Ascending aorta (tissue), 2 donors: ENCODE measurements around the gene HOXB8. TPM values are rescaled to one million over a fixed set of nuclear protein-coding genes. Genes with fewer than 3 reads are reported as not detected.
A peak's percentile ranks its signal among the peaks of the same experiment; 100 is the strongest.

Experiments used
- DNase-seq, 2 donors: peaks; one replicate each; pipeline ENCODE4 v3.0.0-alpha.2; 2019; ENCODE audit warnings: low spot score in 2 of 2
- H3K27ac ChIP-seq, 2 donors: fragments of 200-600 bp; sonication (generic); one replicate each; pipeline ENCODE4 v1.5.1; 2016 to 2017; ENCODE audit warnings: mild to moderate bottlenecking in 1 of 2
- H3K27me3 ChIP-seq: fragments of 200-600 bp; sonication (generic); one replicate; pipeline ENCODE4 v1.5.1; 2017
- H3K36me3 ChIP-seq, 2 donors: fragments of 200-600 bp; sonication (generic); one replicate each; pipeline ENCODE4 v1.5.1; 2016
- H3K4me1 ChIP-seq, 2 donors: fragments of 200-600 bp; sonication (generic); one replicate each; pipeline ENCODE4 v1.5.1; 2016 to 2017; ENCODE audit warnings: mild to moderate bottlenecking in 1 of 2
- H3K4me3 ChIP-seq, 2 donors: fragments of 200-600 bp; sonication (generic); one replicate each; pipeline ENCODE4 v1.5.1; 2016 to 2017; ENCODE audit warnings: mild to moderate bottlenecking in 1 of 2
- H3K9me3 ChIP-seq, 2 donors: fragments of 200-600 bp; sonication (generic); one replicate each; pipeline ENCODE4 v1.5.1; 2016
- intact Hi-C: fragments of 100-400 bp; cut with DNase I; formaldehyde crosslinking; loops from one replicate; pipeline ENCODE4 v1.15.1; 2023
- total RNA-seq: library from RNA; depleted of rRNA; stranded (reverse); fragments of >200 nt; gene quantifications from one replicate; pipeline ENCODE4 v1.1.0, GENCODE V29; 2016
- TF ChIP-seq, protein P1 (sequence below), 3 experiments: fragments of 200-600 bp in 2 of 3; fragments of 450-650 bp in 1 of 3; sonication (generic) in 2 of 3; IDR thresholded peaks; one replicate each; pipeline ENCODE4 v1.5.1; 2016 to 2019; ENCODE audit warnings: antibody characterized with exemption in 3 of 3, mild to moderate bottlenecking in 1 of 3, moderate library complexity in 1 of 3

Gene HOXB8
- total RNA-seq, 1 donor from 2014 or later = not detected

DNA sequence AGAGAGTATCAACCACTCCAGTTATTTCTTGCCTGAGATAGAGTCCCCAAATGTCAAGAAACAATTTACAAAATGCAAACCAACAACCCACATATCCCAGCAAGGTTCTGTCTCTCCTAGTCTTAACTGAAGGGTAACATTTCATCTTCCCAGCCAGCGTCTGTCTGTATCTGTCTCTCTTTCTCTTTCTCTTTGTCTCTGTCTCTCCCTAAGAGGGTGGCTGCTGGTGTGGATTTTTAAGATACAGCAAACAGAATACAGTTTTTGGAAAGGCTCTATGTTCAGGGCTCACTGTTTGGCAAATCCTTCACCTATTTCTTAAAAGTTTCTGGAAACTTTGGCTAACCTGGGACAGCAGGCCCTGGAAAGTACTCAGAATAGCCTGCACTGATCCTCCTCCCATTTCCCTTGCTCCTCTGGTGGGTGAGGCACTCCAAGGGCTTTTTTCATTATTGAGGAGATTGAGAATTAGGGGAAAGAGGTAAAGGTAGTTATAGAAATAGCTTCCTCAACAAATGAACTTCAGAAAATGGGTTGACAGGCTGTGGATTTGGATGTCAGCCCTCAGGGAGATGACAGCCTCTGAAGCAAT is 43.2 kb downstream of the HOXB8 start:
- no peak for DNase-seq
- H3K4me3 ChIP-seq = peak overlapping the region; percentile 46 to 75
- no peaks in the 10 kb centered on the region for H3K36me3 ChIP-seq
- H3K27ac ChIP-seq = peak overlapping the region; percentile 93 to 97
- intact Hi-C loops = loop anchor here (2.0 kb wide), 1 partner anchor 17 kb away; no protein-coding TSS in a partner anchor
- H3K4me1 ChIP-seq = peaks cover 7 to 83% of the 10 kb centered on the region in 2 donors
- TF ChIP-seq, protein P1, sequence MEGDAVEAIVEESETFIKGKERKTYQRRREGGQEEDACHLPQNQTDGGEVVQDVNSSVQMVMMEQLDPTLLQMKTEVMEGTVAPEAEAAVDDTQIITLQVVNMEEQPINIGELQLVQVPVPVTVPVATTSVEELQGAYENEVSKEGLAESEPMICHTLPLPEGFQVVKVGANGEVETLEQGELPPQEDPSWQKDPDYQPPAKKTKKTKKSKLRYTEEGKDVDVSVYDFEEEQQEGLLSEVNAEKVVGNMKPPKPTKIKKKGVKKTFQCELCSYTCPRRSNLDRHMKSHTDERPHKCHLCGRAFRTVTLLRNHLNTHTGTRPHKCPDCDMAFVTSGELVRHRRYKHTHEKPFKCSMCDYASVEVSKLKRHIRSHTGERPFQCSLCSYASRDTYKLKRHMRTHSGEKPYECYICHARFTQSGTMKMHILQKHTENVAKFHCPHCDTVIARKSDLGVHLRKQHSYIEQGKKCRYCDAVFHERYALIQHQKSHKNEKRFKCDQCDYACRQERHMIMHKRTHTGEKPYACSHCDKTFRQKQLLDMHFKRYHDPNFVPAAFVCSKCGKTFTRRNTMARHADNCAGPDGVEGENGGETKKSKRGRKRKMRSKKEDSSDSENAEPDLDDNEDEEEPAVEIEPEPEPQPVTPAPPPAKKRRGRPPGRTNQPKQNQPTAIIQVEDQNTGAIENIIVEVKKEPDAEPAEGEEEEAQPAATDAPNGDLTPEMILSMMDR (IDR thresholded peaks at IDR 0.05) = no peak
- no peaks in the 10 kb centered on the region for H3K27me3 ChIP-seq
- no peaks in the 10 kb centered on the region for H3K9me3 ChIP-seq

DNA sequence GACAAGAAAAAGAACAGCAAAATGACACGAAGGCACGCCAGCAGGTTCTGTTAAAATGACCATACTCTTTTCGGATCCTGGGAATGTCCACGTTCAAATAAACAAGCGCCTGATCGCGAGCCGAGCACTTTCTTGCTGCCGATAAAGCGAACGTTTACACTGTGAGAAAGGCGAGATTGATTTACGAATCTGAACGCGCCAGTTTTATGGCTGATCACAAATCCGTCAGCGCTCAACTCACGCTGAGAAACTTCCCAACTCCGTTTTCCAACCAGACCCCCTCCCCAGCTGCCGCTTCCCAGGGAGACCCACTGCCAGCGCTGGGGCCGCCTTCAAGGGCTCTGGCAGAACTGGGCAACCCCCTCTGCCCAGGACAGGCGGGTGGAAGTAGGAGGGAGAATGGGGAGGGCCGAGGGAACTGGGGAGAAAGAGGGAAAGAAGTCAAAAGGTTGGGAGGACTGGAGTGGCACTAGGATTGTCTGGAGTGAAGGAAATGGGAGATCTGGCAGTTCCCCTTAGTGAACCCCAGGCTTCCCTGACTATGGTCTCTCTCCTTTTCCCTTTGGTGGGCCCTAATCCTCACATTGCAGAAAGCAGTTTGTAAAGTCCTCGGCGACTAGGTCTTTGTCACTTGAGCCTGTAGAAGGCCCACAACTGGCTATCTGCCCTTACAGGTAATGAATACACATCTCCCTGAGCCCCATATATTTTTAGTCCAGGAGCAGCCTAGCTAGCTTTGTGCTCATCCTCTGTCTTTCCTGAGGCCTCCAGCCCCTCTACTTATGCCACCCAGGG is 43.9 kb downstream of the HOXB8 start:
- Histone ChIP-seq H3K27me3 (no peaks in the 10 kb centered on the region), H3K27ac (peak overlapping the region; percentile 93 to 97), H3K36me3 (no peaks in the 10 kb centered on the region), H3K4me1 (peaks cover 7 to 85% of the 10 kb centered on the region in 2 donors), H3K4me3 (peak overlapping the region; percentile 46 to 75), H3K9me3 (no peaks in the 10 kb centered on the region)
- intact Hi-C loops = loop anchor here (2.0 kb wide), 1 partner anchor 16 kb away; no protein-coding TSS in a partner anchor
- TF ChIP-seq, protein P1 (IDR thresholded peaks at IDR 0.05) = no peak
- no peak for DNase-seq

DNA sequence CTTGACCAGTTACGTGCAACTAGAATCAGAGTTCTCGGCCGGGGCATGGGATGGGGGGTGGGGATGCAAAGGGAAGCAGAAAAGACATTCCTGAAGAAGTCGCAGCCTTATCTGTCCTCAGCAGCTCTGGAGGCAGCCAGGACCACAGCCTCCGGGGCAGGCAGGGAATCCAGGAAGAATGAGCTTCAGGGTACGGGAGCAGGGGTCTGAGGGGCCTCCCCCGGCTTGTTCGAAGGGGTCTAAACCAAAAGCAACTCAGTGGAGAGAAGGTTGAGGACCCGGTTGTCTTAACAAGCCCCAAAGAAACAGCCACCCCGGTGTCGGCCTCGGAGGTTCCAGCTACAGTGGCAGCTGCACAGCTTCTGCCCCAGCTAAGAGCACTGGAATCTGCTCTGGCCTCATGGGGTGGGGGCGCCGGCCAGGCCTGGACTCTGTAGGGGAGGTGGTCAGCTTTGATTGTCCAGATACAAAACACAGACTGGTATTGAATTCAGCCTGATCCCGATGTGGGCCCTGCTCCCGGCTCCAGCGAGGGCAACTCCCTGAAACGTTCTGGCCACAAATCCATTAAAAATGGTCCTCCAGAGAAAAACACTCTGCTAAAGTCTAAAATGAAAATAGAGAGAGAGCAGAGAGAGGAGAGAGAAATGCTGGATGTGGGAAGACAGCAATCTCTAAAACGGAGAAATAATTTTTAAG is 44.6 kb downstream of the HOXB8 start:
- Histone ChIP-seq H3K4me1 (peaks cover 2 to 84% of the 10 kb centered on the region in 2 donors), H3K27ac (peak overlapping the region; percentile 93 to 97), H3K27me3 (no peaks in the 10 kb centered on the region), H3K36me3 (no peaks in the 10 kb centered on the region), H3K9me3 (no peaks in the 10 kb centered on the region), H3K4me3 (peak overlapping the region; percentile 46 to 75)
- TF ChIP-seq, protein P1 (IDR thresholded peaks at IDR 0.05) = no peak
- intact Hi-C loops = loop anchor here (2.0 kb wide), 1 partner anchor 16 kb away; no protein-coding TSS in a partner anchor
- no peak for DNase-seq

DNA sequence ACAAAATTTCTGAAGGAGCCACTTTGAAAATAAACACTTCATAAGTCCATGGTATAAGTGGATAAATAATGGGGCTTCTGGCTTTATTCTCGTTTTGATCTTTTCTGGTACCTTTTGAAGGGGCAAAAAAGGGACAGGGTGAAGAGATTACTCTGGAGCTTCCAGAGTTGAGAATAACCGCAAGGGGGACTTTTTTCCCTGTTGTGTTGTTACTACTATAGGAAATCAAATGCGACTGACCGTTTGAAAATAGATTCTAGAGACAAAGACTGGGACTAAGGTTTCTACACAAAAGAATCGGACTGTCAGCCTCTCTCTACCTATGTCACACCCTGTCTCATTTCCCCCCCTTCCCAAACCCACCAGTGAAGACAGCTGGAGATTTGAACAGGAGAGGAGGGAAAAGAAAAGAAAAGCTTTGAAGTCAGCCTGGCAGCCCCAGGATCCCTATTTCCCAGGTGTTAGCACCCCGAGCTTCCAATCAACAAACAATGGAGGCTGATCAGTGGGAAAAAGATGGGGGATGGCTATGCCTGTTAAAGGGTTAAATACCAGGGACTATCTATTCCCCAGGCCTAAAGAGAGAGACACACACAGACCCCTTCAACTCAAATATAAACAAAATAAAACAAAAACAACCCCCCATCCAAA is 45.3 kb downstream of the HOXB8 start:
- intact Hi-C loops = loop anchor here (2.0 kb wide), 1 partner anchor 15 kb away; no protein-coding TSS in a partner anchor
- TF ChIP-seq, protein P1 (IDR thresholded peaks at IDR 0.05) = no peak
- no peaks in the 10 kb centered on the region for H3K27me3 ChIP-seq
- no peak for DNase-seq
- H3K9me3 ChIP-seq = no peaks in the 10 kb centered on the region
- peak overlapping the region; percentile 93 to 97 for H3K27ac ChIP-seq
- peaks cover 2 to 85% of the 10 kb centered on the region in 2 donors for H3K4me1 ChIP-seq
- H3K4me3 ChIP-seq = peak overlapping the region; percentile 46 to 75
- no peaks in the 10 kb centered on the region for H3K36me3 ChIP-seq

DNA sequence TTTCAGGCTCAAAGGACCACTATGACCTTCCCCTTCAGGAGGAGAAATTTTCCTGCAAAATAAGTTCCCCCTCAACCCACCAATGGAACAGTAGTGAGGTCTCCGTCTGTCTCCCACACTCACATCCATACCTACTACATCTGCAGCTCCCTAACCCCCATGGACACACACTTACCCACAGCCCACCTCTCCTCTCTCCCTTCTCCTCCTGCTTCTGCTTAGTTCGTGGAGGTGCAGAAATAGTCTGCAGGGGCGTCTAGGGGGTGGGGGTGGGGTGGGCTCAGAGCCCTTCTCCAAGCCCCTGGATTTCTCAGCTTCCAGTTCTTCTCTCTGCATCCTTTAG is 45.9 kb downstream of the HOXB8 start:
- Histone ChIP-seq H3K27ac (peak overlapping the region; percentile 93 to 97), H3K4me1 (peaks cover 2 to 80% of the 10 kb centered on the region in 2 donors)

More for the DNA sequence above, 45.9 kb downstream of the HOXB8 start:
- Histone ChIP-seq H3K4me3 (peak overlapping the region; percentile 35 to 75), H3K9me3 (no peaks in the 10 kb centered on the region), H3K27me3 (no peaks in the 10 kb centered on the region), H3K36me3 (no peaks in the 10 kb centered on the region)
- intact Hi-C loops = no loop called here
- DNase-seq = no peak
- TF ChIP-seq, protein P1 (IDR thresholded peaks at IDR 0.05) = no peak
